OCI-M1 (cell line): ENCODE results near the gene EMCN.
A peak's percentile ranks its signal among the peaks of the same experiment; 100 is the strongest.
"Not testable (repeated sequence)": the region's sequence is repeated elsewhere in the genome, so short reads cannot be mapped to it uniquely, and the experiment has no call there.

ENCODE experiments used
- DNase-seq: peaks from one replicate; lab custom pipeline; 2025; lab: John Stamatoyannopoulos, UW

Gene EMCN, protein sequence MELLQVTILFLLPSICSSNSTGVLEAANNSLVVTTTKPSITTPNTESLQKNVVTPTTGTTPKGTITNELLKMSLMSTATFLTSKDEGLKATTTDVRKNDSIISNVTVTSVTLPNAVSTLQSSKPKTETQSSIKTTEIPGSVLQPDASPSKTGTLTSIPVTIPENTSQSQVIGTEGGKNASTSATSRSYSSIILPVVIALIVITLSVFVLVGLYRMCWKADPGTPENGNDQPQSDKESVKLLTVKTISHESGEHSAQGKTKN

GRCh38 chr4:100517864-100518341 is at the start of gene EMCN:
Gene EMCN (minus strand): TSS chr4:100518022. CDS start chr4:100517914, 108 bp downstream.
- no peak for DNase-seq

DNA sequence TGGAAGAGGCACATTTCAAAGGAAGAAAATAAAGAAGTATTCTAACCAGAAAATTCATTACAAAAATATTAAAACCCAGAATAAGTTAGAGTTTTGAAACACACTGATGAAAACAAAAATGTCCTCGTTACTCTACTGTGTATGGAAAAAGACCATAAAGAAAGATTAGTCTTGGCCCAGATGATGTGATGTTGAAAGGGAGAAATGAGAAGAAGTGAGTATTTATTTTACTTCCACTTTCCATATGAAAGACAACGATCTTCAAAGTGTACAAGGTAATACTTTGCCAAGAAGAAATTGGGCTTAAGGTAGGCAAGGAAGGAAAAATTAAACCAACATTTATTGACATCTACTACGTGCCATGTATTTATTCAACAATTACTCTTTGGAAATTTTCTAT is 48.6 kb upstream of the EMCN start:
- no peak for DNase-seq

DNA sequence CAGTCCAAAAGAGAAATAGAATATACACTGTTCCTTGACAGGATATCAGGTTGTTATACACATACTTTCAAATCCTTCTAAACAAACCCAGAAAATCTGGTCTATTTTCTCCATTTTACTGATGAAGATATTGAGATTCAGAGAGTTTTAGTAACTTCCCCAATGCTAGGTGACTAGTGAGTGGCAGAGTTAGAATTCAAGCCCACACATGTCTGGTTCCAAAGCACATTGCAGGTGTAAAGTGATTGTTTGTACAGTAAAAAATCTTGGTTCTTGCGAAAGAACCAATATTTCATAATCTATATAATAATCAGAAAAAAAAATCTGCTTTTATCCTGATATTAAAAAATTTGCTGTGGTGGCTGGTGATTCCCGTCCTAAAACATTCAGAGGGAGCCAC is 39.5 kb upstream of the EMCN start:
- DNase-seq, result no peak

DNA sequence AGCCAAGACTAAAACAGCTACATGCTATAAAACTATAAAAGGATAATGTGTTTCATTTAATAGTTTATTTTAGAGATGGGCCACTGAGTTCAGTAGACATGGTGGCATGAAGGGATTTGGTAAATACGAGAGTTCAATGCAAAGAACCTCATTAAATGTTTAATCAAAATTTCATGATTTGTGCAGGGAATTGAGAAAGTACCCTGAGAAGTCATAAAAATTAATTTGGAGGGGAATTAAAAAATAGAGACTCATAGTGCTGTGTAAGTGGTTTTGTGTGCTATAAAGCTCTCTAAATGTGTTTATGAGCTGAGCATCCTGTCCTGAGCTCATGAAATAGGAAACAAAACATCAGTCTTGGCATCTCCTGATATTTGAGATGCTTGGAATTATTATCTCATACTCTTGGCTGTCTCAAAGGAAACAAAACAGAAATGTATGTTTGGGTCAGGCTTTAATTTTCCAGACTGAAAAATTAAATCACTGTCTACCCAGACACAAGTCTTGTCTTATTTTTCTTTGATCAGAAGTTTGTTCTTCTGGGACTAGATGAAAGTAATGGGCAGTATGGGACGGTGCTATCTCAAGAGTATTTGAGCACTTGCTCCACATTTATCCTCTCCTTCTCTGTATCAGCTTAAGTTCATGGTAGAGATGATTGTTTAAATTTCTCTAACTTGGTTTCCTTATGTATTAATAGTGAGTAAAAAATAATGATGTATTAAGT is 38.0 kb upstream of the EMCN start:
- DNase-seq, result no peak

- no peak for DNase-seq
Observed at GRCh38 chr4:100548200-100548560, 30.4 kb upstream of the EMCN start.

DNA sequence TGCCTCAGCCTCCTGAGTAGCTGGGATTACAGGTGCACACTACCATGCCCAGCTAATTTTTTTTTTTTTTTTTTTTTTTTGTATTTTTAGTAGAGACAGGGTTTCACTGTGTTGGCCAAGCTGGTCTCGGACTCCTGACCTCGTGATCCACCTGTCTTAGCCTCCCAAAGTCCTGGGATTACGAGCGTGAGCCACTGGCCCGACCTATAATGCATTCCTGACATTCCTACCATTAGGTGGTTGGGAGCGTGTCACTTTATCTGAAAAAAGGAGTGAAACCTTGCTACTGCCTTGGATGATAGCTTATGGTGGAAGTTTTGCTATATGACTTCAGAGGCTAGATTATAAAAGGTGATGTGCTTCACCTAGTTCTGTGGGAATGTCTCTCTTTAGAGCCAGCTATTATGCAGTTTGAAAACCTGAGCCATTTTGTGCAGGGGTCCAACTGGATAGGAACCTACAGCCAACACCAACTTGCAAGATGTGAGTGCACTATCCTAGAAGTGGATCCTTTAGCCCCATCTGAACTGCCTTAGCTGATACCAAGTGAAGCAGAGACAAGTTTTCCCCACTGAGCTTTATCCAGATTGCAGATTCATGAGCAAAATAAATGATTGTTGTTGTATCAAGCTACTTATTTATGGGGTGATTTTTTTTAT is 29.8 kb upstream of the EMCN start:
- no peak for DNase-seq

- no peak for DNase-seq
Observed at GRCh38 chr4:100545427-100545826, 27.6 kb upstream of the EMCN start.

DNA sequence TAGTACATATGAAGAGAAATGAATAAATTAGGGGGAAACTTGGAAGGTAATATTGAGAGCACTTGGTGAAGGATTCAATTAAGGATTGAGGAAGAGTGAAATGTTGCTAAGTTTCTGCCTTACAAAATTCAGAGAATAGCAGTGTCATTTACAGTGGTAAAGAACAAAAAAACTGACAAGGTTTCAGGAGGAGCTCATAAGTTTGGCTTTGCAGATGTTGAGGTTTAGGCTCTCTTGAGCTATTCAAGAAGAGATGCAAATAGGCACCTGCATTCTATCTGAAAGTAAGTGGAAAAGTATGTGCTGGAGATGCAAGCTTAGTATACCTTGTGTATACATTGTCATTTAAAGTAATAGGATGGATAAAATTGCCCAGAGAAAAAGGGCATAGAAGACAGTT is 22.3 kb upstream of the EMCN start:
- no peak for DNase-seq

GRCh38 chr4:100539706-100540105 is 21.9 kb upstream of the EMCN start:
- peak; percentile 78 for DNase-seq

DNA sequence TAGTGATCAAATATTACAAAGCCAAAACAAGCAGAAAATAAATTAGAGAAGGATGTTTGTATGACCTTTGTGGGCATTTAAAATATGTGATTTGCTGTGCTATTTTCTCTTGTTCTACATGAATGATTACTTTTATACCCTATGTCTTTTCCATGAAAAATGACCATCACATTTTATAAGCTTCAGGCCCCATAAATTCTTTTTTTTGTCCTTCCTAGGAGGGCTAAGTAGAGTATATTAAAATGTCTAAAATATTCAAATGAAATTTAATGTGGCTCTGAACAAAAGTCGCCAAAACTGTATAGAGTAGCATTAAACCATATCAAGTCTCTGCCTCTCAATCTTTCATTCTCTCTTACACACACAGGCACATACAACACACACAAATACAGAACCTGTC is 15.9 kb upstream of the EMCN start:
- no peak for DNase-seq

GRCh38 chr4:100530161-100530560 is 12.3 kb upstream of the EMCN start:
- not testable (repeated sequence) for DNase-seq

DNA sequence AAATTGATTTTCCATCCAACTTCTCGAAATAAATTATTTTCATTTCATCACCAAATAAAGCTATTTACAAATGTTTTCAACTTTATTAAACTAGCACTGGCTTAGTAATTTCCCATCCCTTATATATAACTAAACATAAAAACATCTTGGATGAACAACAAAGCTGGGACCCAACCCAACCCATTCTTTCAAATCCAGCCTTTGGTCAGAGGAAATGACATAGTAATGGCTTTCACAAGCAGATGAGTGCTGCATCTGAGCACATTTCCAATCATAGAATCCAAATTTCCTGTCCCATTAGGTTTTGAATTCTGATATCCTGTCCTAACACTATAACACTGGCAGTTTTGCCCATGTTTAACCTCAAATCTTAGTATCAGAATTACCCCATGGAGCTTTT is 7.9 kb upstream of the EMCN start:
- no peak for DNase-seq

DNA sequence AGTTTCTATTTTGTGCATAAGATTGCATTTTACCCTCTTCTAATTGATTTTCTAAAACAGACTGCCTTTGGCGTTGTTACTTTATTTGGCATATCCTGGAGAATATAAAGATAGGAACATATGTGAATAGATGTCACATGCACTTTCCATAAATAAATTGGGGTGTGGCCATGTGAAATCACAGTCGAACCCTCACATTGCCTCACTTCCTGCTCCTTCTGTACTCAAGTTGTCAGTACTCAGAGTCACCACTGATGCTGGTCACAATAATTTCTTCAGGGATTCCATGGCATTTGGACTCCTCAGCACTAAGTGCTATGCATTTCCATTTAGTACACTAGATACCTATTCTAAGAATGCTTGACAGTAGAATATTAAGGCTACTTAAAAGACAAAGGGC is 1.4 kb upstream of the EMCN start:
- peak; percentile 8 for DNase-seq

DNA sequence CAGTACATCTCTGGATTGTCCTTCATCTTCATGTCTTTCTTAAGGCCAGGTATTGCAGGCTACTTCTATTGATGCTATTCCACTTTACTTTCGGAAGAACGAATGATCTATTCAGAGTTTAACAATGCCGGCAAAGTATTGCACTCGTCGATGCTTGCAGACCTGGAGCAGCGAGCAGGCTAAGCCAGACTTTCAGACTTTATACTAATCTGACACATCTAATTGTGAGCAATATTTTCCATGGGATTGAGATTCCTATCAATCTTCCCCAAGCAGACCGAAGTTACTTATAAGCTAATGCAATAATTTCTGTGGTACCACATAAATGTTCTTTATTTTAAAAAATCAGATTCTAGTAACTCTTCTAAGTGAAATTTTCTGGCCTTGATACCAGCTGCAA is 1.6 kb downstream of the EMCN start:
- no peak for DNase-seq

- no peak for DNase-seq
Observed at GRCh38 chr4:100511896-100512295, 5.9 kb downstream of the EMCN start.

DNA sequence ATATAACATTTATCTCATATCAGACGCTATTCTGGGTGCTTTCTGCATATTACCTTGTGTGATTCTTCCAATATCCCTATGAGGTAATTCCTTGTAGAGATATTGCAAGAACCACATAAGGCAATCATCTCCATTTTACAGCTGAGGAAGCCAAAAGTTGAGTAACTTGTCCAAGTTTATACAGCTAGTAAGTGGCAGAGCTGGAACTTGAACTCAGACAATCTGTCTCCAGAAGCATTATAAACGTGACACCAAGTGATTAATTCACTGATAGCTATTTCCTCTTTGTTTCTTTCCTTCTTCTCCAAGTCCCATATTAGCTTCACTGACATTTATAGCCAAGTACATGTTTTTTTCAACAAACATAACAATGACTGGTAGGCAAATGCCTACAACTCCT is 7.3 kb downstream of the EMCN start:
- DNase-seq, result no peak

GRCh38 chr4:100509386-100509785 is 8.4 kb downstream of the EMCN start:
- DNase-seq, result no peak

- DNase-seq, result no peak
Observed at GRCh38 chr4:100508691-100509090, 9.1 kb downstream of the EMCN start.

DNA sequence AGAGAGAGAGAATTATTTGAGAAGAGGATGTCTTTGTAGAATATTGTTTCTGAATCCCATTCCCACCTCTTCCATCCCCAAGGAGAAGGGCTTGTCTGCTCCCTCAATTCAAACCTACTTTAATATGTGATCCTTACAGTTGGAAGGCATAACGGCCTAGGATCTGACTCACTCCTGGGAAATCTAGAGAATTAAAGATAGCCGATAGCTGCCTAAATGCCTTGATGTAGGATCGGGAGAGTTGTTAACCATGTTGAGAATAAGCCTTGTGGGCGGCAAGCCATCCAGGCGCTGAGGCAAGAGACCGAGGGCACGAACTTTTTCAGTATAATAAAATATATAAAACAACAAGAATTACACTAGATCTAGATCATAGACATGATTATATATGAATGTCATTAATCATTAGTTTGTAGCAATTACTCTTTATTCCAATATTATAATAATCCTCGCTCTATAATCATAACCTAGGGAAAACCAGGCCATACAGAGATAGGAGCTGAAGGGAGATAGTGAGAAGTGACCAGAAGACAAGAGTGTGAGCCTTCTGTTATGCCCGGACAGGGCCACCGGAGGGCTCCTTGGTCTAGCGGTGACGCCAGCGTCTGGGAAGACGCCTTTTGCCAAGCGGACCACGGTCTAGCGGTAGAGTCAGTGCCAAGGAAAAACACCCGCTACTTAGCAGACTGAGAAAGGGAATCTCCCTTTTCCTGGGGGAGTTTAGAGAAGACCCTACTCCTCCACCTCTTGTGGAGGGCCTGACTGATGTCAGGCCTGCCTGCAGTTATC is 13.5 kb downstream of the EMCN start:
- no peak for DNase-seq

DNA sequence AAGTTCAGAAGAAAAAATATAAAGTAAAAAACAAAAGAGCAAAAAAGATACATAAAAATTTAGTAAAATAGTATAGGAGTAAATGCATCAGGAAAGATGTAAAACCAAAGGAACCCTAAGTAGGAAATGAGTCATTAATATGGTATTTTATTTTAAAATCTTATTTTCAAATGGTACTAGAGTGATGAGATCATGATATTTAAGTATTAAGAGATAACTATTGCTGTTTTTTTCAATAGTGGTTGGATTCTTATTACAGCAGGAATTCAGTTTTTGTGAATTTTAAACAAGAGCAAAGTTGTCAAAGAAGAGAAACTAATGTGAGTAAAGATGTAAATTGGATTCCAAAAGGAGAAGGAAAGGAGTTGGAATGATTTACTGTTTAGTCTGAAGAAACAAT is 20.0 kb downstream of the EMCN start:
- no peak for DNase-seq

DNA sequence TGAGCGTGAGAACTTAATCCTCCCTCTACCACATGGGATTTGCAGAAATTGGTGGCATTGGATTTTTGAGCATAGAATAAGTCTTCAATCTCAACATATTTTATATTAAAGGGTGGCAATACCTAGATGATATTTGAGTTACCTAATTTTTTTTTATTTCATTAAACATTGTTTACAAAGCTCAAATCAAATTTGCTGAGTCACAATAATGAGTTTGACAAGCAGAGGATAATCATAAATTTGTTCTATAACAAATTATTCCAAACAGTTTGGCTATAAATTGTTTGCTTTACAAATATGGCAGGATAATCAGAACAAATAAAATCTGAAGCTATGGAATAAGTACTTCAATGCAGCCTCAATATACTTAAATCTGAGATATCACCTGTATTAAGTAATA is 22.7 kb downstream of the EMCN start:
- DNase-seq, result no peak

DNA sequence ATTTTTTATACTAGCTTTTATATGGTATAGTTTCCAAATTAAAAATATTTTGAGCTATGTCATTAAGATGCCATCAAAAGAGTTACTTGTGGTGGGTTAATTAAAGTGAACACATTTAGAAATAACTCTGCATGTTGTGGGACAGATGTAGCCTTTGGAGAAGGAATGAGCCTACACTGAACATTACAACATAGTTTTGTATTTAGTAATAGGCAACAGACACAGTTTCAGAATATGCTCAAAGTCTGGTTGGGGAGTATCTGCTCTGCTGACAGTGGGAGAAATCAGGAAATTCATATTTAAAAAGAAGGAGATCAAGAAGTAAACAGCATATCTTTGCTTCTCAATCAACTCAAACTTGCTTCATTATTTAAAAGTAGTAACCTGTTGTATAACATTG is 23.7 kb downstream of the EMCN start:
- DNase-seq, result no peak
